ENCODE results near the gene RASSF7.

RASSF7 gene

DNA sequence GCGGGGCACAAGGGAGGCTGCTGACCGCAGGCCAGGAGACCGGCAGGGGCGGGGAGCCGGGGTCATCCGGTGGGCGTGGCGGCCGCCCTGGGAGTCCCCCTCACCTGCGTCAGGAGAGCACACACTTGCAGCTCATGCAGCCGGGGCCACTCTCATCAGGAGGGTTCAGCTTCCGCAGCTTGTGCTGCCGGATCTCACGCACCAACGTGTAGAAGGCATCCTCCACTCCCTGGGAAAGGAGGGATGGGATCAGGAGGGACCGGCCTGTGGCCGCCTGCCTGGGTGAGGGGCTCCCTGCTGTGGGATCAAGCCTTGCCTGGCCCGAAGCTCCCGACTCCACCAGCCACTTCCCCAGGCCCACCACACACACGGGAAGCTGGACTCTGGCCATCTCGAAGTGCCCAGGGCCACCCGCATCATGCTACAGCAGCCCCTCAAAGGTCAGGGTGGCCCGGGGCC, 28.2 kb upstream of the RASSF7 start:
- Histone ChIP-seq H3K27ac (ENCODE audit: low read depth, low read length, poor library complexity, severe bottlenecking) (no peak overlapping the region), H3K9ac (ENCODE audit: low read length) (no peak overlapping the region), H3K9me3 (ENCODE audit: low read length) (no peaks in the 10 kb centered on the region), H3K9me2 (ENCODE audit: low read depth, low read length) (no peaks in the 10 kb centered on the region), H3K27me3 (ENCODE audit: insufficient read depth, low read length) (no peaks in the 10 kb centered on the region), H2AFZ (ENCODE audit: low read length) (no peak overlapping the region), H3K4me2 (ENCODE audit: low read length) (no peak overlapping the region), H3F3A (ENCODE audit: insufficient read depth, low read length) (peaks cover 5% of the 10 kb centered on the region; the same call in 1 of the 2 replicates), H3K36me3 (ENCODE audit: insufficient read depth, low read length) (peaks cover 16% of the 10 kb centered on the region), H3K4me1 (ENCODE audit: insufficient read depth, low read length, severe bottlenecking) (peaks cover 21% of the 10 kb centered on the region), H3K79me2 (ENCODE audit: insufficient read depth, low read length) (no peaks in the 10 kb centered on the region), H4K20me1 (ENCODE audit: insufficient read depth, low read length) (no peaks in the 10 kb centered on the region), H3K4me3 (ENCODE audit: low read depth, low read length, poor library complexity, severe bottlenecking) (no peak overlapping the region)
- TF ChIP-seq, protein P1, sequence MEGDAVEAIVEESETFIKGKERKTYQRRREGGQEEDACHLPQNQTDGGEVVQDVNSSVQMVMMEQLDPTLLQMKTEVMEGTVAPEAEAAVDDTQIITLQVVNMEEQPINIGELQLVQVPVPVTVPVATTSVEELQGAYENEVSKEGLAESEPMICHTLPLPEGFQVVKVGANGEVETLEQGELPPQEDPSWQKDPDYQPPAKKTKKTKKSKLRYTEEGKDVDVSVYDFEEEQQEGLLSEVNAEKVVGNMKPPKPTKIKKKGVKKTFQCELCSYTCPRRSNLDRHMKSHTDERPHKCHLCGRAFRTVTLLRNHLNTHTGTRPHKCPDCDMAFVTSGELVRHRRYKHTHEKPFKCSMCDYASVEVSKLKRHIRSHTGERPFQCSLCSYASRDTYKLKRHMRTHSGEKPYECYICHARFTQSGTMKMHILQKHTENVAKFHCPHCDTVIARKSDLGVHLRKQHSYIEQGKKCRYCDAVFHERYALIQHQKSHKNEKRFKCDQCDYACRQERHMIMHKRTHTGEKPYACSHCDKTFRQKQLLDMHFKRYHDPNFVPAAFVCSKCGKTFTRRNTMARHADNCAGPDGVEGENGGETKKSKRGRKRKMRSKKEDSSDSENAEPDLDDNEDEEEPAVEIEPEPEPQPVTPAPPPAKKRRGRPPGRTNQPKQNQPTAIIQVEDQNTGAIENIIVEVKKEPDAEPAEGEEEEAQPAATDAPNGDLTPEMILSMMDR (IDR thresholded peaks at IDR 0.05; ENCODE audit: low read length) = no peak
- no peak for TF ChIP-seq EZH2 (IDR thresholded peaks at IDR 0.05; ENCODE audit: borderline replicate concordance, low read length)

DNA sequence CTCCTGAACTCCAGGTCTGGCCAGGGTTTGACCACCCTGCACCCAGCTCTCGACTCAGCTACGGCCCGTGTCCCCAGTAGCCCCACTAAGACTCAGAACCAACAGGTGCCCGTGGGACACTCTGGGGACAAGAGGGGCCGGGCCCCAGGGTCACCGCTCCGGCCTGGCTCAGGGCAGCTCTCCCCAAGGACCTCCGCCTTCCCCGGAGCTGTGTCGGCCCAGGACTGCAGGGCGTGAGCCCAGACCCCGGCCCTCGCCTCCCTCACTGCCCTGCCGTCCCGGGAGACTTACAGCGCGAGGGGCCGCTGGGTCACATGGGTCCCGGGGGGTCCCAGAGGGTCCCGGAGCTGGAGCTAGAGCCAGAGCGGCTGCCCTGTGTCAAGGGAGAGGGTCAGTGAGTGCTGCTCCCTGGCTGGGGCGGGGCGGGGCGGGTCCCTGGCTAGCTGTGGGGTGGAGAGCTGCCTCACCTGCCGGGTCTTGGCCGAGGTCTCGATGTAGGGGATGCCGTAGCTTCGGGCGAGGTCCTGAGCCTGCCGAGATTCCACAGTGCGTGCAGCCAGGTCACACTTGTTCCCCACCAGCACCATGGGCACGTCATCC, 27.7 kb upstream of the RASSF7 start:
- H3K27ac ChIP-seq (ENCODE audit: low read depth, low read length, poor library complexity, severe bottlenecking) = no peak overlapping the region
- no peak overlapping the region for H3K4me2 ChIP-seq (ENCODE audit: low read length)
- no peaks in the 10 kb centered on the region for H3K9me3 ChIP-seq (ENCODE audit: low read length)
- peaks cover 5% of the 10 kb centered on the region; the same call in 1 of the 2 replicates for H3F3A ChIP-seq (ENCODE audit: insufficient read depth, low read length)
- no peaks in the 10 kb centered on the region for H3K27me3 ChIP-seq (ENCODE audit: insufficient read depth, low read length)
- H3K4me1 ChIP-seq (ENCODE audit: insufficient read depth, low read length, severe bottlenecking) = peaks cover 26% of the 10 kb centered on the region
- no peak overlapping the region for H3K4me3 ChIP-seq (ENCODE audit: low read depth, low read length, poor library complexity, severe bottlenecking)
- no peaks in the 10 kb centered on the region for H3K79me2 ChIP-seq (ENCODE audit: insufficient read depth, low read length)
- H2AFZ ChIP-seq (ENCODE audit: low read length) = no peak overlapping the region
- no peak overlapping the region for H3K9ac ChIP-seq (ENCODE audit: low read length)
- TF ChIP-seq EZH2 (IDR thresholded peaks at IDR 0.05; ENCODE audit: borderline replicate concordance, low read length) = no peak
- H3K36me3 ChIP-seq (ENCODE audit: insufficient read depth, low read length) = peaks cover 16% of the 10 kb centered on the region
- H3K9me2 ChIP-seq (ENCODE audit: low read depth, low read length) = no peaks in the 10 kb centered on the region
- H4K20me1 ChIP-seq (ENCODE audit: insufficient read depth, low read length) = no peaks in the 10 kb centered on the region

DNA sequence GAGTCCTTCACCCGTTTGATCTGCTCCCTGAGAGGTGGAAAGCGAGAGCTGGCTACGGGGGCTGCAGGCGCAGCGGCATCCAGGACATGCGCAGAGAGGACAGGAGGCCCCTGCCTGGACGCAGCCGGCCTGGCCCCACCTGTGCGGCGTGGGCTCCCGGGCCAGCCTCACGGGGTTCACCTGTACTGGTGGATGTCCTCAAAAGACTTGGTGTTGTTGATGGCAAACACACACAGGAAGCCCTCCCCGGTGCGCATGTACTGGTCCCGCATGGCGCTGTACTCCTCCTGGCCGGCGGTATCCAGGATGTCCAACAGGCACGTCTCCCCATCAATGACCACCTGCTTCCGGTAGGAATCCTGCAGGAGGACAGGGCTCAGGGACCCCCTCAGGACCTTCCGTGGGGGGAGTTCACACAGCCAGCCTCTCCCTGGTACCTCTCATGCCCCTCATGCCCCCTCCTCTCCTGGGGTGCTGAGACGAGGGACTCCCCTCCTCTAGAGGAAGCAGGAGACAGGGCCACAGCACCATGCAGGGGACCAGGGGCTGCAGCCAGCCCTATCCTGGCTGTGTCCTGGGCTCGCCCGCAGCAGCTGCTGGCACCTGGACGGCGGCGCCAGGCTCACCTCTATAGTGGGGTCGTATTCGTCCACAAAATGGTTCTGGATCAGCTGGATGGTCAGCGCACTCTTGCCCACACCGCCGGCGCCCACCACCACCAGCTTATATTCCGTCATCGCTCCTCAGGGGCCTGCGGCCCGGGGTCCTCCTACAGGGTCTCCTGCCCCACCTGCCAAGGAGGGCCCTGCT, 27.0 kb upstream of the RASSF7 start:
- H3K4me2 ChIP-seq (ENCODE audit: low read length) = peak overlapping the region; percentile 73
- peak overlapping the region; percentile 83; the same call in 1 of the 2 replicates for H3K9ac ChIP-seq (ENCODE audit: low read length)
- TF ChIP-seq, protein P1 (IDR thresholded peaks at IDR 0.05; ENCODE audit: low read length) = no peak
- TF ChIP-seq EZH2 (IDR thresholded peaks at IDR 0.05; ENCODE audit: borderline replicate concordance, low read length) = no peak
- peaks cover 16% of the 10 kb centered on the region for H3K36me3 ChIP-seq (ENCODE audit: insufficient read depth, low read length)
- no peaks in the 10 kb centered on the region for H3K79me2 ChIP-seq (ENCODE audit: insufficient read depth, low read length)
- peaks cover 28% of the 10 kb centered on the region for H3K4me1 ChIP-seq (ENCODE audit: insufficient read depth, low read length, severe bottlenecking)
- no peaks in the 10 kb centered on the region for H3K9me2 ChIP-seq (ENCODE audit: low read depth, low read length)
- no peak overlapping the region for H2AFZ ChIP-seq (ENCODE audit: low read length)
- peak overlapping the region; percentile 86 for H3K4me3 ChIP-seq (ENCODE audit: low read depth, low read length, poor library complexity, severe bottlenecking)
- peaks cover 5% of the 10 kb centered on the region; the same call in 1 of the 2 replicates for H3F3A ChIP-seq (ENCODE audit: insufficient read depth, low read length)
- H4K20me1 ChIP-seq (ENCODE audit: insufficient read depth, low read length) = no peaks in the 10 kb centered on the region
- H3K27me3 ChIP-seq (ENCODE audit: insufficient read depth, low read length) = no peaks in the 10 kb centered on the region
- no peak overlapping the region for H3K27ac ChIP-seq (ENCODE audit: low read depth, low read length, poor library complexity, severe bottlenecking)
- H3K9me3 ChIP-seq (ENCODE audit: low read length) = no peaks in the 10 kb centered on the region
